Parietal lobe (tissue), 1 donor: ENCODE data around the gene ITGA5. TPM values are rescaled to one million over a fixed set of nuclear protein-coding genes. Genes with fewer than 3 reads are reported as not detected.

Experiments
- total RNA-seq: library from RNA; depleted of rRNA; stranded (reverse); fragments of >200 nt; gene quantifications from one replicate; pipeline ENCODE4 v1.2.3, GENCODE V29; 2014

Gene ITGA5
- total RNA-seq, result 5.0 TPM

DNA sequence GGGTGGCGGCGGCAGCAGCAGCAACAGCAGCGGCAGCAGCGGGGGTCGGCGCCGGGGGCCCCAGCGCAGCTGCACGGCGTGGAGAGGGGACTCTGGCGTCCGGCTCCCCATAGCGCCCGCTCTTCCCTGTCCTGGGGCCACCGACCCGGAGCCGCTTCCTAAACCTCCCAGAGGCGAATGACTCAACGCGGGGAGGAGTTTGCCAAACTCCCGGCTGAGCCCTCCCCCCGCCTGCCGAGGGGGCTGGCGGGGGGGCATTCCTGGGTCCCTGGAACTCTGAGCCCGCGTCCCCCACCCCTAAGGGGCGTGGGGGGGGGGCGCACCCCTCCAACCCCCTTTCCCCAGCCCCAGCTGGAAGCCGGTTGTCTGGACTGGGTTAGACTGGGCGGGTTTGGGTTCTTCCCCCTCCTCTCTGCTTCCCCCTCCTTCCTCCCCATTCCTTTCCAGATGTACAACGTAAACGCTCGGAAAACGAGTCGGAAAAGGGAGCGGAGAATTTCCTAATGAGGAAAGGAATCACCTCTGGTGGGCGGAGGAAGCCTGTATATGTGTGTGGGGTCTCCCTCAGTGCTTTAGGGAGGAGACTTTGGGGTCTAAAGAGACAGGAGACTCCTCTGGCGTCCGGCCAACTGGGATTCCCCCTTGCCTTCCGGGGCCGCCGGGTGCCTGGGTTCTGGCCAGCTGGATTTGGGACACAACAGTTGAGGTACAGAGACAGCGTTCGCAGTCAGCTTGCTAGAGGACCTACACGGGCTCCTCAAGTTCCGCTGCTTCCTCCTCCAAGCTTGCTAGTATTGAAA lies at the start of gene ITGA5:
TSS of gene ITGA5 (minus strand) at position 179 of the 800 bp plus-strand sequence. CDS start at position 111, 68 bp downstream.

DNA sequence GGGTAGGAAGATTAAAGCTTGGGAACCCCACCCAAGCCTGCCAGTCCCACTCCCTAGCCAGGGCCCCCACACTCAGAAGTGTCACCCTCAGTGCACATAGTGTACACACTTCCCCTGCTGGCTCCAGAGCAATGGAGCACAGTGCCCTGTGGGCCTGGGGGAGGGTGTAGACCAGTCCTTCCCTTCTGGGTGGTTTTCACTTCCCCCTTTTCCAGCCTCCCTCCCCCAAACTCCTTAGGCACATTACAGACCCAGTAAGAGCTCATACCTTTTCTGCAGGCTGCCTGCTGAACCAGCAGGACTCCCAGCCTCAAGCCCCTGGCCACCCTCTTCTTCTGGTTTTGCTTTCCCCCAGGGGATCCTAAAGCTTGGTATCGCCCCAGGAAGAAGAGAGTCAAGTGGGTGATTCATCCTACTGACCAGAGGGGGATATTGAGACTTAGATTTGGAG lies 34.5 kb downstream of the ITGA5 start, which contains the start of gene ZNF385A:
TSS of gene ZNF385A (minus strand) at position 143 of the 451 bp plus-strand sequence. CDS start 219 bp downstream, outside the sequence.

DNA sequence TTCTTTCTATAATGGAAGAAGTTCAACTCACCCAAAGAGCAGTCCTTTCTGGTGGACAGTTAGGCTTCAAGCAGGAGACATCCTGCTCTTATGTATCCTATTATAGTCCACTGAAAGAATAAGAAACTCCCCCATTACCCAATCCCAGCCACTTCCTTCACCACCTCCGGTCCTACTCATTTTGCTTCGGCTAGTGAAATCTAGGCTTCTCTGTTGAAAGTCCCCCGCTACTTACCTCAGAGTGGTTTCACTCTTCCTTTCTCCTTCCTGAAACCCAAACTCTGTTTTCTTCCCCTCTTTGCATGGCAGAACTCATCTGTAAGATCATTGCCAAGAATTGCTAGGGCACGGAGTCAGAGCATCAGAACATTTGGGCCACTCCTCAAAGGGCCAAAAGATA lies 54.7 kb downstream of the ITGA5 start, which contains the start of gene GPR84:
TSS of gene GPR84 (minus strand) at position 74 of the 400 bp plus-strand sequence. CDS start 635 bp downstream, outside the sequence.

Other genes with a start within 250 kb of the ITGA5 start
- 50.1 TPM for gene SMUG1, start 230.3 kb downstream of the ITGA5 start, total RNA-seq
- gene CBX5, start 139.1 kb downstream of the ITGA5 start, total RNA-seq, result 141 TPM
- 545 TPM for gene HNRNPA1, start 138.5 kb downstream of the ITGA5 start, total RNA-seq
- 0.63 TPM for gene NFE2, start 118.3 kb downstream of the ITGA5 start, total RNA-seq
- gene COPZ1, start 94.1 kb downstream of the ITGA5 start, total RNA-seq, result 54.8 TPM
- gene GPR84, start 54.8 kb downstream of the ITGA5 start, total RNA-seq, result not detected
- gene ZNF385A, start 34.5 kb downstream of the ITGA5 start, total RNA-seq, result 2.8 TPM
- not detected for gene GTSF1, start 54.3 kb upstream of the ITGA5 start, total RNA-seq
- 3.8 TPM for gene NCKAP1L, start 78.5 kb upstream of the ITGA5 start, total RNA-seq
- 8.1 TPM for gene PDE1B, start 130.3 kb upstream of the ITGA5 start, total RNA-seq
- gene PPP1R1A, start 169.4 kb upstream of the ITGA5 start, total RNA-seq, result 10.0 TPM
- not detected for gene LACRT, start 215.6 kb upstream of the ITGA5 start, total RNA-seq
- gene DCD, start 229.1 kb upstream of the ITGA5 start, total RNA-seq, result not detected